WERI-Rb-1 (cell line): ENCODE results near the gene TOR1B.

ENCODE experiments used
- DNase-seq: peaks from one replicate; pipeline ENCODE4 v3.0.0-alpha.2; 2020
- H3K27ac ChIP-seq: fragments of 250-450 bp; sonication (Bioruptor Pico); 2 replicates; pipeline ENCODE4 v1.5.1; 2020; ENCODE audit warnings: mild to moderate bottlenecking, moderate library complexity
- H3K27me3 ChIP-seq: fragments of 250-450 bp; sonication (Bioruptor Pico); 2 replicates; pipeline ENCODE4 v1.5.1; 2021; ENCODE audit warnings: mild to moderate bottlenecking, low read depth, moderate library complexity; ENCODE audit not compliant: insufficient read depth, severe bottlenecking
- H3K36me3 ChIP-seq: fragments of 250-450 bp; sonication (Bioruptor Pico); 2 replicates; pipeline ENCODE4 v1.5.1; 2020; ENCODE audit warnings: mild to moderate bottlenecking, moderate library complexity
- H3K4me3 ChIP-seq: 2 replicates; pipeline ENCODE4 v1.5.1; 2011; ENCODE audit warnings: low read depth, mild to moderate bottlenecking, control low read depth, low read length
- H3K9me3 ChIP-seq: fragments of 250-450 bp; sonication (Bioruptor Pico); 2 replicates; pipeline ENCODE4 v1.5.1; 2021; ENCODE audit warnings: mild to moderate bottlenecking, moderate library complexity; ENCODE audit not compliant: severe bottlenecking
- TF ChIP-seq, protein P1 (sequence below): IDR thresholded peaks from 2 replicates; pipeline ENCODE4 v1.5.1; 2011; ENCODE audit warnings: low read depth, mild to moderate bottlenecking, control low read depth, inconsistent platforms, low read length

Gene TOR1B

GRCh38 chr9:129812385-129812784, 9.4 kb downstream of the TOR1B start:
- TF ChIP-seq, protein P1, sequence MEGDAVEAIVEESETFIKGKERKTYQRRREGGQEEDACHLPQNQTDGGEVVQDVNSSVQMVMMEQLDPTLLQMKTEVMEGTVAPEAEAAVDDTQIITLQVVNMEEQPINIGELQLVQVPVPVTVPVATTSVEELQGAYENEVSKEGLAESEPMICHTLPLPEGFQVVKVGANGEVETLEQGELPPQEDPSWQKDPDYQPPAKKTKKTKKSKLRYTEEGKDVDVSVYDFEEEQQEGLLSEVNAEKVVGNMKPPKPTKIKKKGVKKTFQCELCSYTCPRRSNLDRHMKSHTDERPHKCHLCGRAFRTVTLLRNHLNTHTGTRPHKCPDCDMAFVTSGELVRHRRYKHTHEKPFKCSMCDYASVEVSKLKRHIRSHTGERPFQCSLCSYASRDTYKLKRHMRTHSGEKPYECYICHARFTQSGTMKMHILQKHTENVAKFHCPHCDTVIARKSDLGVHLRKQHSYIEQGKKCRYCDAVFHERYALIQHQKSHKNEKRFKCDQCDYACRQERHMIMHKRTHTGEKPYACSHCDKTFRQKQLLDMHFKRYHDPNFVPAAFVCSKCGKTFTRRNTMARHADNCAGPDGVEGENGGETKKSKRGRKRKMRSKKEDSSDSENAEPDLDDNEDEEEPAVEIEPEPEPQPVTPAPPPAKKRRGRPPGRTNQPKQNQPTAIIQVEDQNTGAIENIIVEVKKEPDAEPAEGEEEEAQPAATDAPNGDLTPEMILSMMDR = no peak
- DNase-seq = peak; percentile 28
- H3K27ac ChIP-seq = no peak overlapping the region
- H3K36me3 ChIP-seq = peaks cover 65% of the 10 kb centered on the region
- H3K9me3 ChIP-seq = no peaks in the 10 kb centered on the region
- H3K4me3 ChIP-seq = no peak overlapping the region
- H3K27me3 ChIP-seq = no peaks in the 10 kb centered on the region

GRCh38 chr9:129813661-129814060, 10.7 kb downstream of the TOR1B start:
- peaks cover 73% of the 10 kb centered on the region for H3K36me3 ChIP-seq
- no peaks in the 10 kb centered on the region for H3K27me3 ChIP-seq
- DNase-seq = no peak
- no peak overlapping the region for H3K4me3 ChIP-seq
- TF ChIP-seq, protein P1 = no peak
- H3K9me3 ChIP-seq = no peaks in the 10 kb centered on the region
- H3K27ac ChIP-seq = no peak overlapping the region

DNA sequence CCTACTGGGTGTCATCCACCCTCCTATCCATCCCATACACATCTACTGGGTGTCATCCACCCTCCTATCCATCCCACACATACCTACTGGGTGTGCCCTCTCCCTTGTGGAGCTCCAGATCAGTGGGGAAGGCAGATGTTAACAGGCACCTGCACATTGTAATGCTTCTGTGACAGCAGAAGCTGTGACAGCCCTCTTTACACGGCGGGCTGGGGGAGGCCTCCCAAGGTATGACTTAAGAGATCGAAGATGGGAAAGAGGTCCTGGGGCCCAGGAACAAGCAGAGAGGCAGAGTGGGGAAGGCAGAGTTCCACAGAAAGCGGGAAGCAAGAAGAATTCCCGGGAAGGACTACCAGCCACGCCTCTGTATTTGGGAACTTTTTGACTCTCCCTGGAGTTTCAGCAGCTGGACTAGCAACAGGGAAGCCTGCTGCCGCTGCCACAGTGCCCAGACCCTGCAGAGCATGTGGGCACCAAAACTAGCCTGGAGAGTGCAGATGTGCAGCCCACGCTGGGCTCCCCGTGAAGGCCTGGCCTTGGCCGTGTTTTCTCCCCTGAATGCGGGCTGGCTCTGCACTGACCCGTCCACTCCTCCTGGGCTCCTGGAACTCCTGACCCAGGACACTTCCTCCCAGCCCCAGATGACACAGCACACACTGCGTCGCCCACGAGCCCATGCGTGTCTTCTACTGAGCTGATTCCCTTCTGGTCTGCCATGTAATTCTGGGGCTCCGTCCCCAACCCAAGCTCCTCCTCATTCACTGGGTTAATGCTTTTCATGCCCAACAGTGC, 11.6 kb downstream of the TOR1B start:
- Histone ChIP-seq H3K27me3 (no peaks in the 10 kb centered on the region), H3K9me3 (no peaks in the 10 kb centered on the region), H3K36me3 (peaks cover 72% of the 10 kb centered on the region), H3K4me3 (no peak overlapping the region), H3K27ac (no peak overlapping the region)
- DNase-seq = no peak
- TF ChIP-seq, protein P1 = no peak

GRCh38 chr9:129815278-129815677, 12.3 kb downstream of the TOR1B start:
- Histone ChIP-seq H3K36me3 (peaks cover 72% of the 10 kb centered on the region), H3K27me3 (no peaks in the 10 kb centered on the region), H3K9me3 (no peaks in the 10 kb centered on the region), H3K4me3 (no peak overlapping the region), H3K27ac (no peak overlapping the region)
- TF ChIP-seq, protein P1 = no peak
- DNase-seq = no peak

- Histone ChIP-seq H3K27me3 (no peaks in the 10 kb centered on the region), H3K4me3 (no peak overlapping the region), H3K27ac (no peak overlapping the region), H3K36me3 (peaks cover 73% of the 10 kb centered on the region), H3K9me3 (no peaks in the 10 kb centered on the region)
- DNase-seq = no peak
- TF ChIP-seq, protein P1 = no peak
Measured at GRCh38 chr9:129816501-129817435, 13.8 kb downstream of the TOR1B start.
